Measurements from ENCODE around the gene MRPL12. TPM values are rescaled to one million over a fixed set of nuclear protein-coding genes. Genes with fewer than 3 reads are reported as not detected.

Gene MRPL12
- total and polyA plus RNA-seq, 2 of the 13 experiments (the other 11 are each of a cell fraction or from before 2014, with no cell fraction given), result 39.1 to 94.1 TPM

DNA sequence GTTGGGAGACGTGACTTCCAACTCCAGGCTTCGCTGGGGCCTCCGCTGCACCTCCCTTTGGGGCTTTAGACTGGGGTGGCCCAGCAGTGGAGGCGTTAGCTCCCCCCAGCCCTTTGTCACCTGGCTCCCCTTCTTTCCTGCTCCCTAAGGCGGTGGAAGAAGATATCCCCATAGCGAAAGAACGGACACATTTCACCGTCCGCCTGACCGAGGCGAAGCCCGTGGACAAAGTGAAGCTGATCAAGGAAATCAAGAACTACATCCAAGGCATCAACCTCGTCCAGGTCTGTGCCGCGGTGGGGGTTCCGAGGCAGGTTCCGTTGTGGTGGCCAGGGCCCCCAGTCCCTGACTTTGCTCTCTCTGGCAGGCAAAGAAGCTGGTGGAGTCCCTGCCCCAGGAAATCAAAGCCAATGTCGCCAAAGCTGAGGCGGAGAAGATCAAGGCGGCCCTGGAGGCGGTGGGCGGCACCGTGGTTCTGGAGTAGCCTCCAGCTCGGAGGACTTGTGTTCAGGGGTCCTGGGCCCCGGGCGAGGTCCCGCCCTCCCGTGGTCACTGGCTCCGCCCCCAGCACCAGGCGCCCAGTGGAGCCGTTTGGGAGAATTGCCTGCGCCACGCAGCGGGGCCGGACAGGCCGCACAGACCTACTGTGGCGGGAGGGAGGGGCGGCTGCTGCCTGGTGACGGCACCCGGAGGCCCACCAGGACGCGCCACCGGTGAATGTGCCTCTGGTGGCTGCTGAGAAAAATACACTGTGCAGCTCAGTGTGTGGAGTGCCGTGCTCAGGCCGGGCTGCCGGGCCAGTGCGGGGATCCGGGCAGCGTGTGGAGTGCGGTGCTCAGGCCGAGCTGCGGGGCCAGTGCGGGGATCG lies 3.8 kb downstream of the MRPL12 start (continued):
- TF ChIP-seq, protein P1, sequence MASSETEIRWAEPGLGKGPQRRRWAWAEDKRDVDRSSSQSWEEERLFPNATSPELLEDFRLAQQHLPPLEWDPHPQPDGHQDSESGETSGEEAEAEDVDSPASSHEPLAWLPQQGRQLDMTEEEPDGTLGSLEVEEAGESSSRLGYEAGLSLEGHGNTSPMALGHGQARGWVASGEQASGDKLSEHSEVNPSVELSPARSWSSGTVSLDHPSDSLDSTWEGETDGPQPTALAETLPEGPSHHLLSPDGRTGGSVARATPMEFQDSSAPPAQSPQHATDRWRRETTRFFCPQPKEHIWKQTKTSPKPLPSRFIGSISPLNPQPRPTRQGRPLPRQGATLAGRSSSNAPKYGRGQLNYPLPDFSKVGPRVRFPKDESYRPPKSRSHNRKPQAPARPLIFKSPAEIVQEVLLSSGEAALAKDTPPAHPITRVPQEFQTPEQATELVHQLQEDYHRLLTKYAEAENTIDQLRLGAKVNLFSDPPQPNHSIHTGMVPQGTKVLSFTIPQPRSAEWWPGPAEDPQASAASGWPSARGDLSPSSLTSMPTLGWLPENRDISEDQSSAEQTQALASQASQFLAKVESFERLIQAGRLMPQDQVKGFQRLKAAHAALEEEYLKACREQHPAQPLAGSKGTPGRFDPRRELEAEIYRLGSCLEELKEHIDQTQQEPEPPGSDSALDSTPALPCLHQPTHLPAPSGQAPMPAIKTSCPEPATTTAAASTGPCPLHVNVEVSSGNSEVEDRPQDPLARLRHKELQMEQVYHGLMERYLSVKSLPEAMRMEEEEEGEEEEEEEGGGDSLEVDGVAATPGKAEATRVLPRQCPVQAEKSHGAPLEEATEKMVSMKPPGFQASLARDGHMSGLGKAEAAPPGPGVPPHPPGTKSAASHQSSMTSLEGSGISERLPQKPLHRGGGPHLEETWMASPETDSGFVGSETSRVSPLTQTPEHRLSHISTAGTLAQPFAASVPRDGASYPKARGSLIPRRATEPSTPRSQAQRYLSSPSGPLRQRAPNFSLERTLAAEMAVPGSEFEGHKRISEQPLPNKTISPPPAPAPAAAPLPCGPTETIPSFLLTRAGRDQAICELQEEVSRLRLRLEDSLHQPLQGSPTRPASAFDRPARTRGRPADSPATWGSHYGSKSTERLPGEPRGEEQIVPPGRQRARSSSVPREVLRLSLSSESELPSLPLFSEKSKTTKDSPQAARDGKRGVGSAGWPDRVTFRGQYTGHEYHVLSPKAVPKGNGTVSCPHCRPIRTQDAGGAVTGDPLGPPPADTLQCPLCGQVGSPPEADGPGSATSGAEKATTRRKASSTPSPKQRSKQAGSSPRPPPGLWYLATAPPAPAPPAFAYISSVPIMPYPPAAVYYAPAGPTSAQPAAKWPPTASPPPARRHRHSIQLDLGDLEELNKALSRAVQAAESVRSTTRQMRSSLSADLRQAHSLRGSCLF (CRISPR knock-in tag; IDR thresholded peaks at IDR 0.05; ENCODE audit: borderline replicate concordance), result no peak
- TF ChIP-seq KMT2A (CRISPR knock-in tag; IDR thresholded peaks at IDR 0.05) (no peak), RBFOX2 (IDR thresholded peaks at IDR 0.05; ENCODE audit: low read depth, low read length) (peak; percentile 82), ZNF180 (CRISPR knock-in tag; IDR thresholded peaks at IDR 0.05; ENCODE audit: borderline replicate concordance, low read depth) (no peak), AGO2 (optimal IDR thresholded peaks at IDR 0.05; ENCODE audit: low read depth, low read length) (peak; percentile 93), SIX4 (CRISPR knock-in tag; IDR thresholded peaks at IDR 0.05) (no peak), ZFYVE20 (CRISPR knock-in tag; IDR thresholded peaks at IDR 0.05; ENCODE audit: borderline replicate concordance, low read depth) (no peak), NR2F2 (IDR thresholded peaks at IDR 0.05; ENCODE audit: borderline replicate concordance, low read depth) (no peak), FOXA1 (IDR thresholded peaks at IDR 0.05) (no peak), FOXA1 (CRISPR knock-in tag; IDR thresholded peaks at IDR 0.05) (no peak), ZNF564 (CRISPR knock-in tag; IDR thresholded peaks at IDR 0.05) (no peak), KLF11 (CRISPR knock-in tag; IDR thresholded peaks at IDR 0.05) (no peak), ZNF549 (CRISPR knock-in tag; IDR thresholded peaks at IDR 0.05) (no peak), ZKSCAN8 (CRISPR knock-in tag; IDR thresholded peaks at IDR 0.05; ENCODE audit: borderline replicate concordance) (no peak), PLRG1 (conservative IDR thresholded peaks at IDR 0.05) (no peak), HCFC1 (IDR thresholded peaks at IDR 0.05; ENCODE audit: low read depth, low read length) (no peak), ZNF616 (CRISPR knock-in tag; IDR thresholded peaks at IDR 0.05; ENCODE audit: low read depth) (no peak), HNRNPK (IDR thresholded peaks at IDR 0.05; ENCODE audit: low read depth, low read length, poor library complexity, severe bottlenecking) (peak; percentile 16), ZFY (CRISPR knock-in tag; IDR thresholded peaks at IDR 0.05) (no peak), HIVEP1 (CRISPR knock-in tag; IDR thresholded peaks at IDR 0.05) (no peak), ZMYM4 (CRISPR knock-in tag; IDR thresholded peaks at IDR 0.05) (no peak), ZNF792 (CRISPR knock-in tag; IDR thresholded peaks at IDR 0.05) (no peak), ZSCAN20 (CRISPR knock-in tag; IDR thresholded peaks at IDR 0.05; ENCODE audit: borderline replicate concordance) (no peak), ZFP37 (CRISPR knock-in tag; IDR thresholded peaks at IDR 0.05; ENCODE audit: borderline replicate concordance) (no peak), ZNF143 (CRISPR knock-in tag; IDR thresholded peaks at IDR 0.05) (no peak), MTA3 (CRISPR knock-in tag; IDR thresholded peaks at IDR 0.05) (no peak)
- TF ChIP-seq, protein P2, sequence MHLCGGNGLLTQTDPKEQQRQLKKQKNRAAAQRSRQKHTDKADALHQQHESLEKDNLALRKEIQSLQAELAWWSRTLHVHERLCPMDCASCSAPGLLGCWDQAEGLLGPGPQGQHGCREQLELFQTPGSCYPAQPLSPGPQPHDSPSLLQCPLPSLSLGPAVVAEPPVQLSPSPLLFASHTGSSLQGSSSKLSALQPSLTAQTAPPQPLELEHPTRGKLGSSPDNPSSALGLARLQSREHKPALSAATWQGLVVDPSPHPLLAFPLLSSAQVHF (CRISPR knock-in tag; IDR thresholded peaks at IDR 0.05), result 0 out of 2 replicates have a peak, but pooled peaks have one; percentile 1

Measured in HepG2 (cell line).